HG03097 (cell line): ENCODE measurements around the gene CEP131.

ENCODE experiments used
- ATAC-seq: cut with Tn5 transposase; IDR thresholded peaks from one replicate; pipeline ENCODE4 v1.9.1; 2021; ENCODE audit not compliant: unreplicated experiment, low FRiP score

The CEP131 gene

DNA sequence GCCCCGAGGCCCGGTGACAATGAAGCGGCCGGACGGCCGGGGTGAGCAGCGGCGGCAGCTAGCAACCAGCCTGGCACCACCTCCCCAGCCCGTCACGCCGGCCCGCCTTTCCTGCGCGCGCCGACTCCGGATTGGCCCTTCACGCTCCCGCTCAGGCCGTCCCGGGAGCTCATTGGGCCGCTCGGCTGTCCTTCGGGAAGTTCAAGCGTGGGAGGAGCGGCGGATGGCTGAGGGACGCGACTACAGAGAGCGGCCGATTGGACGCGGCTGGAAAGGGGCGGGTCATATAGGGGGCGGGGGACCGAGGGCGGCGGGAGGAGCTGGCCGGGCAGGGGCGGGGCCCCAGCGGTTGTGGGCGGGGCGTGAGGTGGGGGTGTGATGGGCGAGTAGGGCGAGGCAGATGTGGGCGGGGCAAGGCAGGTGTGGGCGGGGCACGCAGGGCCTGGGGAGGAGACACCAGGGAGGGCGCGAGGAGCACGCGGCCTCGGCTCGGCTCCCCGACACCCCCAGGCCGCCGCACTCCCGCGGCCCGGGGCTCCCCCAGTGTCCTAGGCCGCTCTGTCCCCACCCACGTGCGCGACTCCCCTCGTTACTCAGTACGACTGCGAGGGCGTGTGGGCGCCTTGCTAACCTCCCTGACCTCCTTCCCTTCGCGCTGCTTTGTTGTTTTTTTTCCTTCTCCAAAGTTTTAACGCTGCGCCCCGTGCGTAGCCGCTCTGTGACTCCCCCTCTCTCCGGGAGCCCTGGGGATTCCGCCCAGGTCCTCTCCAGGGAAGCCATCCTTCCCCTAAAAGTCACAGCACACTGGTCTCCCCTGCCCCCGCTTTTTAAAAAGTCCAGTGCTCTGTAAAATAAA lies at the start of gene CEP131:
Gene CEP131, minus strand, starts transcription at position 60 of the 856 bp plus-strand sequence. CDS start 2,909 bp downstream, outside the sequence.
- peak; percentile 95 for ATAC-seq

DNA sequence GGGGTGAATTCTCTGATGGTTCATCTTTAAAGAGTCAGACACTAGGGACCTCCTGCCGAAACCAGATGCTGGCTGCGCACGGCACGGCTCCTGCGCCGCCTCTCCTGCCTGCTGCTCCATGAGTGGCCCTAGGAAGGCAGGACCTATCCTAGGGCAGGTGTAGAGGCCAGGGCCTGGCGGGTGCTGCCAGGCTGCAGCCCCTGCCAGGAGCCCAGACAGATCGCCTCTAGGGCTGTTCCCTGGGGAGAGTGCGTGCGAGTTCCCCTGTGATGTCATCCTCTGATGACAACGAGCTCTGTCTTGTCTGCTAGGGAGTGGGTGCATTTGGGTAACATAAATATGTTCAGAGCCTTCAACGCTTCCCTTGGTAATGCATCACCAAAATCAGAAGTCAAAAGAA lies 48.5 kb upstream of the CEP131 start:
- no peak for ATAC-seq

DNA sequence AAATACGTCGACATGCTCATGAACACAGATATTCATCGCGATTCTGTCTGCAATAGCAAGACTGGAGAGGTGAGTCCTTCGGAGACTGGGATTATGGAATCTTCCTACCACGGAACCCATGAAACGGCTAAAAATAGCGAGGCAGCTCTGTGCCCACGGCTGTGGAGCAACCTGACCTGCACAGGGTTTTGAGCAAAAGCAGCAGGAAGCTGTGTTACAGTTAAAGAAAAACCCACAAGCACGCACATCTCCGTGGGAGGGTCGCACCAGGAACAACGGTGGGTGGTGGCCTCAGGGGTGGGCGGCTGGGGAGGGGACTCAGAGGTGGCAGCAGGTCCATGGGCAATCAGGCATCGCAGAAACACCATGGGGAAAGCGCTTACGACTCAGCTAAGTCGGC lies 47.5 kb upstream of the CEP131 start:
- no peak for ATAC-seq

DNA sequence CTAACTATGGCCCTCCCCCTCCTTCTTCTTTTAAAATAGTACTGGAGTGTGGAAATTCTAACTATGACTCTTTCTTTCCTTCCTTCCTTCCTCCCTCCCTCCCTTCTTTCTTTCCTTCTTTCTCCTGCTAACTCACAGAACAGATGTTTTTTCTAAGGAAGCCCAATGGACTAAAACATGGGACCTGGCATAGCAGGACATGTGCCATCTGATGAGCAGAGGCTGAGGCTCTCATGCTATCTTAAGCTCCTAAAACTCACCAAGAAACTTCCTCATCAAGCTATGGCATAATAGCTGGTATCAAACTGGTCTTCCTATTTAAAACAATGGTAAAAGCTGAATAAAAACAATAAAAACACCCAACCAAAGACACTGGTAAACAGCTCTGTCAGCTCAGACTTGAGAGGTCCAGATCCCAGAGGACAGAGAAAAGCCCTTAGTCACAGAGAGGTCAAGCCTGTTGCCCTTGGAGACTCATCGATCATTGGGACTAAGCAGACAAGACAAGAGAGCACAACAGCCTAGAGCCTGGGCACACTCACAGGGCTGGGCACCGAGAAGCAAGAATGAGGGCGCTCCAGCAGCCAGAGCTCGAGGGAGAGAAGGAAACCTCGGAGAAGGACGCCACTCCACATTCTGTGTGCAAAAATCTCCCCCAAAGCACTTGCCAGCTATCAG lies 44.8 kb upstream of the CEP131 start:
- ATAC-seq: no peak

DNA sequence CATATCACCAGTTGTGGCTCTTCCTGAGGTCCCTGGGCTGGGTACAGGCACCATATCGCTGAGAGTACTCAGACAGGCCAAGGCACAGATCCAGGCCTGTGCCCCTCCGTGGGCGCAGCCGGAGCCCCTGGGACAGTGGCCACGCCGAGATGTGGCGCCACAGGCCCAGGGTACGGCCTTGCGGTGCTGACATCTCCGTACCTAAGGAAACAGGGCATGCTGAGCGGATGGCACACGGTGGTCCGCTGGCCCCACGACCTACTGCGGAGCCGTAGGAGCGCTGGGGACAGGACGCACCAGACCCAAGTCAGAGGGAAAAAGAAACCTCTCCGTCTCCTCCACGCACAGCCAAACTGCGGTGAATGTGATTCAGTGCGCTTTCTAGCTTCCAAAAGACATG lies 42.8 kb upstream of the CEP131 start:
- ATAC-seq: no peak

DNA sequence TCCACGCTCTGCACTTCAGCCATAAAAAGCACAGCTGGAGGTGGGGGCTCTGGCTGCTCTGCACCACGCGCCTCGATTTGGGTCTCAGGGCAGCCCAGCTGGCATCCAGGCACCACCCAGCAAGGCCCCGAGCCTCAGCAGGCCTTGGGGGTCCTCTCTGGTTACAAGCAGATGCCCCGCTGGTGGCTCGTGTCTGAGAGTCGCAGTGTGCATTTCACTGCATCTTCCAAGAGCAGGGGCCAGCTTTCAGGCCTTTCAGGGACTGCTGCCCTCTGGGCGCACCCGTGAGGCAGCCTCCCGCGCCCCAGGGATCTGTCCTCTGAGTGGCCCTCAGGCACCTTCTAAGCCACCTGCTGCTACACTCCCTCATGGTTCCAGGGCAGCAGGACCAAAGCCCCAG lies 41.9 kb upstream of the CEP131 start:
- ATAC-seq: no peak

DNA sequence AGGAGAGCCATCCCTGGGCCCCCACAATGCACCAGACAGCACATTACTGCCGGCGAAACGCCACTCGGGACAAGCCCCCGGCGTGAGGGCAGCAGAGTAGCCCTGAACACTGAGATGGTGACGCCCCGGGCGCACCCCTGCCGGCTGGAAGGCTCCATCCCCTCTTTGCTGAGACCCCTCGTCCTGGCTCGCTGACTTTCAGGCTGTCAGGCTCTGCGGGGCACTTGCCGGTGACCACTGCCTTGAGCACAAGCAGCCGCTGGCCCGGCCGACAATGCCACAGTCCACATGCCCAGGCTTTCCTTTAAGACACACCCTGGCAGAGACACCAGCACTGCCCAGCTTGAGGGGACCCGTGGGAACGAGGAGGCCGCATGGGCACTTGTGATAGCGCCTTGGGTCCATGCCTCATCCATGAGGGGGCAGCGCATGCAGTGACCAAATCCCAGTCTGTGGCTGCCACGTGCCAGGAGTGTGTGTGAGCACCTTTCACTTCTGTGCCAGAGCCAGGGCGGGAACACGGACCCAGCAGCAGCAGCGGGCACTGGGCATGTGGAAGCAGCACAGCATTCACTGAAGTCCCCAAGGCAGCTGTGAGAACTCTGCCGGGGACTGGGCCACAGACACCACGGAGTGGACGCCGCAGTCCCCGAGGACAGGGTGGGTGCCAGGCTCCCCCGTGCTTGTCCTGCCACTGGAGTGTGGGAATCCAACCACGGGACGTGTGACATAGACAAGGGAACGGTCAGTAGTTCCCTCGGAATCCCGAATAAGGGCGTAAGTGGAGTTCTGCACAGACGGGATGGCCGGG lies 40.8 kb upstream of the CEP131 start:
- no peak for ATAC-seq

DNA sequence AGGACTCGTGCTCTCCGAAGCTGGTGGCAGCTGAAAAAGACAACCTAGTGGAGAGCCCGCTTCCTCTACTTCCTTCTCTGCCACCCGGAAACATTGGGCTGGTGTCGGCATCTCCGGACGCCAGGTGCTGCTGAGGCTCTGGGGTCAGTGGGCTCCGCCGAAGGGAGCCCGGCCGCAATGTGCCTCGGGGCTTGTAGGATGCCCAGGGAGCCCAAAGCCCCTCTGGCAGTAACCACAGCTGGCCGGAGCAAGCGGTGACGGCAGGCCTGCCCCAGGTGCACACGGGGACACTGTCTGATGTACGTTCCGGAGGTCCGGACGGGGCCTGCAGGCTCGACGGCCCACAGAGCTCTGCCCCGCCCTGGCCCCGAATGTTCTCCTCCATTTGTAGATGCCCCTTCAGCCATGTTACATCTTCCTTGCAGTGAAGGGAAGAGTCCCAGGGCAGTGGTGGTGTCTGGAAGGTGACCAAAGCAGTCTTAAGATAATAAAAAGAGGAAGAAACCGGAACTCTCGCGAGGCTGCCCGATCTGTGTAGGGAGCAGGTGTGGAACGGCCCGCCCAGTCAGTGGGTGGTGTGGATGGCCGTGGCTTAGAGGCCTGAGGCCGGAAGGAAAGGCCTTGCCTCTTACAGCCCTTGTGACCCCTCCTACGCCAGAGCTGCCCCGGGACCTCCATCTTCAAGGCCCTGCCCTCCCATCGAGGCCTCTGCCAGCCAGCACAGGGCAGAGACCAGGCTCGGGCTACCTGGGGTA lies 39.0 kb upstream of the CEP131 start:
- ATAC-seq: no peak

DNA sequence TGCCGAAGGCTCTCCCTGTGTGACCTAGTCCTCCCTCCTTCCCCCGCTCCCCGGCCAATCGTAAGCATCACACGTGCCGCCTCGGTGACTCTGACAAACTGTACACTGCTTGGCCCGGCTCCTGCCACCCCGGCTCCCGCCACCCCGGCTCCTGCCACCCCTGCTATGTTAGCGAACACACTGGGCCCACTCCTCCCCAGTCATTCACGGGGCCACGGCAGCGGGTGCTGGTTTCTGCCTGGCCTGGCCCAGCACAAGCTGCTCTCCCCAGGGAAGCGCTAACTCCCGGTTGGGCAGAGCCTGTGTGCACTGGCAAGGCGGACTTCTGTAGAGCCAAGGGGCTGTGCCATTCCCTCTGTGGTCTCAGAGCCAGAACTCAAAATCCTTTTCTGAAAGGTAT lies 38.3 kb upstream of the CEP131 start:
- ATAC-seq: no peak

DNA sequence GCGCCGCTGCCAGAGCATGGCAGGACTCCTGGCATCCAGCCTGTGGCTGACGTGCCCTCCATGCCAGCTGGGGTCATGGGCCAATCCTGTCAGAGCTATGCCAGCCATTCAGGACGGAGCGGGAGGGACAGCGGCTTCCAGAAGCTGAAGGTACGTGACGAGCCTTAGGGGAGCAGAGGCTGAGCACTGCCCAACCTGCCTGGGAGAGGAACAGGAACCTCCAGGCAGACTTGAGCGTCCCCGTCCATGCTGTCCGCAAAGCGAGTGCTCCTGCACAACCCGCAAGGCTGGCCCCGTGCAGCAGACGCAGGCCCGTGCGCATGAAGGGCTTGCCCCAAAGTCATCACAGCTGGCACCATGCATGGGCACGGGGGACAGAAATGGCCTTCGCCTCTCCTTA lies 37.9 kb upstream of the CEP131 start:
- no peak for ATAC-seq

DNA sequence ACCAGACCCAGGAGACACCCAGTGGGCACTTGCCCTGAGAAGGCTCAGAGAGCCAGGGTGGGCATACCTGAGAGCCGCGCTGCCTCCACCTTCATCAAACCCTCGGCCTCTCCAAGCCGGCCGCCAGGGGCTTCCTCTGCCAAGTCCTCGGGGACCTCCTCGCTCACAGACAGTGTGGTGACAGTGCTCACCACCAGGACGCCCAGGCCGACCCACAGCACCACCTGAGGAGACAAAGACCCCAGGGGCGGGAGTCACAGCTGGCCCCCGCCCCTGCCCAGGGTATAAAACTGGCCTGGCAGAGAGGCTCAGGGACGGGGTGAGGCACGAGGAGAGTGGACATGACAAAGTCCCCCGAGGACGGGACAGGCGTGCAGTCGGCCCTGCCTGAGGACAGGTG lies 37.4 kb upstream of the CEP131 start:
- ATAC-seq: no peak

DNA sequence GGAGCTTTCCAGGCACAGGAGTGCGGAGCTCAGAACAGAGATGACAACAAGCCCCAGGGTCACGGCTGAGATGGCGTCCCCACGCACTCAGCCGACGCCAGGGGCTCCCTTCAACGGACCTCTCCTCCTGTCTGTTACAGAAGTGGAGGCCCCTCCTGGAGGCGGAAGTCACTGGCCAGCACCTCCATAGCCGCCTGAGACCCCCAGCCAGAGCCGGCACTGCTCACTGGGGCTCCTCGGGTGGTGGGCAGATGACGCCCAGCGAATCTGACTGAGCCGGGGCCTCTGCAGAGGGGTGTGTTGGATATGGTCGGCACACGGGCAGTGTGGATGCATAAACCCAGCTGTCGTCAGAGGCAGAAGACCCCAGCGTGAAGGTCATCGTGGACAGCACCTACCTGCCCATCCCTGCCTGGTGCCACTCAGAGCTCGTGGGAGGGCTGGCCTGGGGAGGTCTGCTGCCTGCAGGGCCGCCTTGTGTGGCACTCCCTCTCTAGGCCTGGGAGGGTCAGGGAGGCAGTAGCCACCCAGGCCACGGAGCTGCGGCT lies 36.4 kb upstream of the CEP131 start:
- ATAC-seq: no peak

DNA sequence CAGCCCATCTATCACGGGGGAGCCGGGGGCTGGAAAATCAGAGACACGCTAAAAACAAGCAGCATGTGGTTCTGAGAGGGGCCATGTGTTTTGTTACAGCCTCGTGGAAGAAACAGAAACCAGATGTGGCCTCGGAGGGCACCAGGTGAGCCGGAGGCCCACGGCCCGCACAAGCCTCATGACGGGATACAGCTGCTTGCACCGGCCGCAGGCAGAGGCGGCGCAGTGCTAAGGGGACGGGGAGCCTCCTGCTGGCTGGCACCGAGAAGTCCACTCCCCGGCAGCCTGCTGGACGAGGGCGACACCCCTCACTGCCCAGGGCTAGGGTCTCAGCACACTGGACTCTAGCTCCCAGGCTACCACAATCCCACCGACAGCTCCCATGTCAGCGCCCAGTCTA lies 35.5 kb upstream of the CEP131 start:
- ATAC-seq: no peak

DNA sequence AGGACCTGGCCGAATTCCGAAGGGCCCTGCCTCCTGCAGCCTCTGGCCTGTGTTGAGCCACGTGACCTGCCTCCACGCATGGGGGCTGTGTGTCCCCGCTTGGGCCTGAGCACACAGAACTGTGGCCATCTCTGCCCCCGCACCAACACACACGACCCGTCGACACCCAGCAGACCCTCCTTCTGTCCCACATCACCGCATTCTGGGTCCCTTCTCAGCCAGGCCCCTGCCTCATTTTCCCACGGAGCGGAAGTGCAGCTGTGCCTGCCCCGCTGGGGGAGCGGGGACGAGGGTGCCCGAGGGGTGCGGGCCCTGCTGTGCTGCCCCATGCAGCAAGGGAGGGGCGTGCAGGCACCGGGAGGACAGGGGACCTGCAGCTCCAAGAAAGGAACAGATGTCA lies 34.8 kb upstream of the CEP131 start:
- no peak for ATAC-seq

DNA sequence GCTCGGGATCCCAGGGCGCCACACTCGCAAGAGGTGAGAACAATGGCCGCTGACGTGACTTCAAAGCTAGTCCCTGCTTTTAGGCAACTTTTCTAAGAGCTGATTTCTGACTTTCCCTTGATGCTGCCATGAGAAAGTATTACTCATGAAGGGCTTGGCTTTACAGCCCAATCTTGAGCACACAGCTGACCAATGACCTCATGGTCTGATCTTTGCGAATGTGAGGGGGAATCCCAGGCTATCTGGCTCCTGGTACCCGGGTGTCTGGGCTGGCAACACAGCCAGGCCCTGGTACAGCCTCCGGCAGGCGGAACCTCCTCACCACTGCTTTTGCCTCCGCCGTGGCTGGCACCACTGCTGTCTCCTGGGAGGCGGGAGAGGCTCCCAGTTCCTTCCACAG lies 33.9 kb upstream of the CEP131 start:
- ATAC-seq: no peak

DNA sequence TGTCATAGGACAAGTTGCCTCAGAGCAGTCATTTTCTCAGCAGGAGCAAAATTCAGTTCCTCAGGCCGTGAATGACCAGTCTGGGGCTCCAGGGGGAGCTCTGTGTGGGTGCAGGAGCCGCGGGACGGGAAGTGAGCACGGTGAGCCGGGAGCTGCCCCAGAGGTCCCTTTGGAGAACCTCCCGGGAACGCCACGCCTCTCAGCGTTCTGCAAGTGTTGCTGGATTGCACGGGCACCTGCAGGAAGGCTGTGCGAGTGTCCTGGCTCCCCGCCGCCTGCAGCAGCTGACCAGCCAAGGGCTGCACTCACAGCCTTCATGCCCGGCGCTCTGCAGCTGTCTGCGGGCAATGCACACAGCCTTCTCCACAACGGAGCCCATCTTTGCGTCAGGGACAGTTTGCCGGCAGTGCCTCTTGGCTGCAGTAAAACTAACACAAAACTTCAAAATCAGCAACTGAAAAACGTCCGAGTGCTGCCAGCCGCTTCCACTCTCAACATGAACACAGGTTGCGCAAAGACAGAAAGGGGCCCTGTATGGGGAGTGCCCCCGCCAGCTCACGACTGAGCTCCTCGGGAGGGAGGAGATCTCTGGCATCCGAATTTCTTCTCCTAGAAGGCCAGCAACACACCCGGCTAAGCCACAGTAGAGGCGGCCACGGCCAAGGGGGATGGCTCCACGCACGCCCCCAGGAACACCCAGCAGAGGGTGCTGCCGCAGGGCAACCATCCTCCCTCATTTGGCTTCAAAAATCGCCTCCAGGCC lies 32.4 kb upstream of the CEP131 start:
- no peak for ATAC-seq

DNA sequence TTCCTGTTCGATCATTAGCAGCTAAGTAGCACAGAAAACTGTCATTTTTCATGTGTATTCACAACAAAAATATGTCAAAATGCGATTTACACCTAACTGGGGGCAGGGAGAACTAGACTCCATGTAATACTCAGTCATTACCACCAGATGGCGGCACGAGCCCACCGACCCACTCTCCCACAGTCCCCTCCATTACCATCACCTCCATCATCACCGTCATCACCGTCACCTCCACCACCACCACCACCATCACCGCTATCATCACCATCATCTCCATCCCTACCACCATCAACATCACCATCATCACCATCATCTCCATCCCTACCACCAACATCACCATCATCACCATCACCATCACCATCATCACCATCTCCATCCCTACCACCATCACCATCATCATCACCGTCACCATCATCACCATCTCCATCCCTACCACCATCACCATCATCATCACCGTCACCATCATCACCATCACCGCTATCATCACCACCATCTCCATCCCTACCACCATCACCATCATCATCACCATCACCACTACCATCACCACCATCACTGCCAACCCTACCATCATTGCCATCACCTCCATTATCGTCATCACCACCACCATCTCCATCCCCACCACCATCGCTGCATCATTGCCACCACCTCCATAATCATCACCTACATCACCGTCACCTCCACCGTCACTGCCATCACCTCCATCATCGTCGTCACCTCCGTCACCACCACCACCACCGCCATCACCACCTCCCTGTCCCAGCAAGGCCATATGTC lies 30.8 kb upstream of the CEP131 start:
- no peak for ATAC-seq

DNA sequence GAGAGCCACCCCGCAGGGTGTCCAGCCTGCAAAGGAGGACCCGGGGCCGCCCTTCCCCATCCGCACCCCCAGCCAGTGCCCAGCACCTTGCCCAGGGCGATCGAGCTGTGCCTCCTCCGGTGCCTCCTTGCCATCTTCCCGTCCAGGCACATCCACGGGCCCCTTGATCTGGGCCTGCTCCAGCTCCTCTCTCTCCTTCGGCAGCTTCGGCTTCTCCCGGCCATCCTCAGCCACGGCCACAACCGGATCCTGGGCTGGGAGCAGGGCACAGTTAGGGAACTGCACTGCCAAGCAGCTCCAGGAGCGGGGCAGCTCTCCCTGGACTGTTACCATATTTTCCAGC lies 30.2 kb upstream of the CEP131 start:
- ATAC-seq: no peak
